Natural killer cell treated with Interleukin-12 subunit alpha and Interleukin-12 subunit beta and Interleukin-15 and Interleukin-18, amount 100 ng/mL, for 72 hours (primary cell): ENCODE data around the gene AK4. TPM values are rescaled to one million over a fixed set of nuclear protein-coding genes. Genes with fewer than 3 reads are reported as not detected.

Experiments used
- ATAC-seq, 2 donors: fragments of 150-1000 bp; cut with Tn5 transposase in 1 of 2; sonication (Bioruptor Pico), chemical (Tn5 transposase) in 1 of 2; 2 replicates each; pipeline ENCODE4 v1.10.0; 2021
- DNase-seq: peaks from one replicate; pipeline ENCODE4 v3.0.0; 2022; ENCODE audit warnings: low spot score
- H3K27ac Mint-ChIP-seq, 2 donors: 1 replicate in 1 of 2; 2 replicates in 1 of 2; pipeline ENCODE4 v1.8.0; 2022; ENCODE audit warnings: mixed read lengths in 2 of 2, mild to moderate bottlenecking in 1 of 2, moderate library complexity in 1 of 2
- H3K27me3 Mint-ChIP-seq, 2 donors: 1 replicate in 1 of 2; 2 replicates in 1 of 2; pipeline ENCODE4 v1.8.0; 2022; ENCODE audit warnings: mixed read lengths in 2 of 2
- H3K36me3 Mint-ChIP-seq: one replicate; pipeline ENCODE4 v1.8.0; 2022; ENCODE audit warnings: mixed read lengths
- H3K4me1 Mint-ChIP-seq, 2 donors: 1 replicate in 1 of 2; 2 replicates in 1 of 2; pipeline ENCODE4 v1.8.0; 2022; ENCODE audit warnings: low read depth in 2 of 2, mixed read lengths in 2 of 2, mild to moderate bottlenecking in 1 of 2
- H3K4me3 Mint-ChIP-seq: one replicate; pipeline ENCODE4 v1.8.0; 2022; ENCODE audit warnings: mixed read lengths
- H3K9me3 Mint-ChIP-seq: 2 replicates; pipeline ENCODE4 v1.8.0; 2022; ENCODE audit warnings: mixed read lengths
- total RNA-seq, 2 donors: library from RNA; stranded (reverse); gene quantifications; one replicate each; pipeline ENCODE4 v1.2.3, GENCODE V29; 2022

Gene AK4
- total RNA-seq, 2 donors from 2014 or later = 24.4 to 87.9 TPM

DNA sequence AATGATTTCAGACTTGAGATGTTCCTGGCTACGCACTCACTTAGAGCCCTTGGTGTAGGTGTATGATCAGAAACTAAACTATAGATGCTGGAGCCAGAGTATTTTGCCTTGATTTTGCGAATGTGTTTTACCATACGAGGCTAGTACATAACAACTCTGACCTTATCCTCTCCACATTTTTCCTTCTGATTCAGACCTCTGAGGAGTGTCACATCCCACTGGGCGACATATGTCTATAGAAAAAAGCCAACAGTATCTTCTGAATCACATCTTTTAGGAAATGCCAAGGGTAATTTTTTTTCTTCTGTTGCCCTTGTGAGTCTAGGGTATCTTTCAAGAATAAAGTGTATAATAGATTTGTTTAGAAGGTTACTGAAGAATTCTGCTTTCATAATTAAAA is 49.6 kb downstream of the AK4 start:
- Mint-ChIP-seq H3K27me3 (peaks cover 16 to 18% of the 10 kb centered on the region in 2 donors), H3K36me3 (no peaks in the 10 kb centered on the region), H3K4me1 (peaks cover 0 to 4% of the 10 kb centered on the region in 2 donors), H3K9me3 (no peaks in the 10 kb centered on the region), H3K4me3 (no peak overlapping the region), H3K27ac (no peak overlapping the region)
- ATAC-seq = no peak
- DNase-seq = no peak

DNA sequence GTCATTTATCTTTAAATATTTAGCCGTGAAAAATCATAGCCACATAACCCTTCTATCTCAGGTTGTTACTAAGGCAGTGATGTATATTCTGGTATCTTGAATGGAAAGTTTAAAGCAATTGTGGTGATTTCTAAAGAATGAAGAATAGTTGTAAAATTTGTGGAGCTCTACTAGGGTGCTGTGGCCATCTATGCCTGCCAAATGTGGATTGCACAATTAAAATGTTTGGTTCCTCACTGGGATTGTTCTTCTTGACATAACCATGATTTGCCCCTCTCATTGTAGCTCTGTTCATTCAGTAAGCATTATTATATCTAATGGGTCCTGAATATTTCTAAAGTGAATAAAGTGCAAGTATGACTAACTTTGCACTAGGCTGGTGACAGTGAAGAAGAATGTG is 50.1 kb downstream of the AK4 start:
- Mint-ChIP-seq H3K36me3 (no peaks in the 10 kb centered on the region), H3K27ac (no peak overlapping the region), H3K4me3 (no peak overlapping the region), H3K4me1 (peaks cover 0 to 4% of the 10 kb centered on the region in 2 donors), H3K27me3 (peaks cover 16 to 18% of the 10 kb centered on the region in 2 donors), H3K9me3 (no peaks in the 10 kb centered on the region)
- ATAC-seq = no peak
- DNase-seq = no peak

DNA sequence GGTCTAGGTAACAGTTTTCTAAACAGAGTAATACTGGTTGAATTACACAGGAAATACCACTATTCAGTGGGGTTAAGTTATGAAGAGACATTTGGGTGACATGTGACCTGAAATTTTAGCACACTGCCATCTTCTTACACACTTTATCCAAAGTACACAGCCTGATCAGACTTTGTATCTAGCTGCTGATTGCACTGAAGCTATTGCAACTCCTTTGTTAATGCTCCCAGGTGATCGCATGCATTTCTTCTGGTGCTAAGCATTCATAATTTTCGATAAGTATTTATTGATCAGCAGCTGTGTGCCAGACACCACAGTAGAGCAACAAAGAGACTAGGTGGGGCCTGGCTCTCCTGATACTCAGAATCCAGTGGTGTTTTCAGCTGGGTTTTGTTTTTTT is 52.4 kb downstream of the AK4 start:
- Mint-ChIP-seq H3K9me3 (no peaks in the 10 kb centered on the region), H3K4me3 (no peak overlapping the region), H3K36me3 (no peaks in the 10 kb centered on the region), H3K27me3 (peaks cover 17 to 20% of the 10 kb centered on the region in 2 donors), H3K4me1 (peaks cover 0 to 4% of the 10 kb centered on the region in 2 donors), H3K27ac (no peak overlapping the region)
- ATAC-seq (no peak), DNase-seq (no peak)

DNA sequence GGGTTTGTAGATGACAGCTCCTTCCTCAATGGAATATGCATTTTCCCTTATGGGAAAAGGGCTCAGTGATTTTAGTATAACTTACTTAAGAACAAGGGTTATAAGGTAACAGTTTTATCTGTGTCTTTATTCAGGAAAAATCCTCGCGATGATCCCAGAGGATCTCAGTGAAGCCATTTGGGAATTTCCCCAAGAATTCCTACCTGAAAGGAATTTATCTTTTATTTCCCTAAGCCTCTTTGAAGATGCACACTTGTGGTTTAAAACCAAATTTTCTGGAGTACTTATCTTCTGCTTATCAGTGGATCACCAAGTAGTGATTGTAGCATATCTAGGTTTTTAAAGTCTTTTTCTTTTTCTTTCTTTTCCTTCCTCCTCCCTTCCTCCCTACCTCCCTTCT is 58.8 kb downstream of the AK4 start:
- Mint-ChIP-seq H3K27ac (no peak overlapping the region), H3K4me3 (no peak overlapping the region), H3K27me3 (peaks cover 7 to 15% of the 10 kb centered on the region in 2 donors), H3K9me3 (no peaks in the 10 kb centered on the region), H3K36me3 (no peaks in the 10 kb centered on the region), H3K4me1 (peaks cover 7 to 10% of the 10 kb centered on the region in 2 donors)
- ATAC-seq (no peak), DNase-seq (no peak)

DNA sequence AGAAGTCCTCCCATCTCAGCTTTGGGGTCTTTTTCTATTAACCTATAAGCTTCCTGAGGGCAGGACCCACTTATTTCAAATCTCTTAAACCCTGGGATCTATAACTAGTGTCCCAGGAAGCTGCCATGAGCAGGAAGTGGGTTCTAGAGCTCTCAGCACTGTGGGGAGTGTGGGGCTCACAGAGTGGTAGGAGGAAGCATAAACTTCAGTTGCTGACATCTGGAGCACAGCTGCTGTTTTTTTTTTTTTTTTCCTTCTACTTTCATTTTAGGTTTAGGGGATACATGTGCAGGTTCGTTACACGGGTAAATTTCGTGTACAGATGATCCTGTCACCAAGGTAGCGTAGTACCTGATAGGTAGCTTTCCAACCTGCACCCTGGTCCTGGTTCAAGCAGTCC is 59.3 kb downstream of the AK4 start:
- no peaks in the 10 kb centered on the region for H3K36me3 Mint-ChIP-seq
- H3K27me3 Mint-ChIP-seq = peaks cover 7 to 14% of the 10 kb centered on the region in 2 donors
- H3K27ac Mint-ChIP-seq = no peak overlapping the region
- ATAC-seq (no peak), DNase-seq (no peak)
- H3K9me3 Mint-ChIP-seq = no peaks in the 10 kb centered on the region
- peaks cover 7 to 10% of the 10 kb centered on the region in 2 donors for H3K4me1 Mint-ChIP-seq
- no peak overlapping the region for H3K4me3 Mint-ChIP-seq

DNA sequence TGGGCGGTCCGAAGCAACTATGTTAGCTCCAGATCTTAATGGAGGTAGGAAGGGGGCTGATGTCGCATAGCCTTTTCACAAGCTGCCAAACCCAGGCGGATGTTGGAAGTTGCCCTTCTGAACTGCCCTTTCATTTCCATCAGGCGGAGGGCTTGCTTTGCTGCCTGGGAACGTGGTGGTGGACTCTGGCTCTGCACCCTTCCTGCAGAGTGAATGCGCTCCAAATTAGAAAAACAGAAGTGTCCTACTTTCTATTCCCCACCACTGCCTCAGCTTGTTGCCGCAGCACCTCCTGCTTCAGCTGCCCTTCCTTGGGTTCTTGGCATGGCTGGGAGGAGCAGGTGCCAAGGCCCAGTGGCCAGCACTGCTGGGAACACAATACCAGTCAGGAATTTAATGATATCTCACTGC is 60.6 kb downstream of the AK4 start:
- peaks cover 7 to 10% of the 10 kb centered on the region in 2 donors for H3K4me1 Mint-ChIP-seq
- no peak overlapping the region for H3K27ac Mint-ChIP-seq
- H3K27me3 Mint-ChIP-seq = peaks cover 7 to 14% of the 10 kb centered on the region in 2 donors
- DNase-seq (no peak), ATAC-seq (no peak)
- H3K4me3 Mint-ChIP-seq = no peak overlapping the region
- no peaks in the 10 kb centered on the region for H3K9me3 Mint-ChIP-seq
- no peaks in the 10 kb centered on the region for H3K36me3 Mint-ChIP-seq

DNA sequence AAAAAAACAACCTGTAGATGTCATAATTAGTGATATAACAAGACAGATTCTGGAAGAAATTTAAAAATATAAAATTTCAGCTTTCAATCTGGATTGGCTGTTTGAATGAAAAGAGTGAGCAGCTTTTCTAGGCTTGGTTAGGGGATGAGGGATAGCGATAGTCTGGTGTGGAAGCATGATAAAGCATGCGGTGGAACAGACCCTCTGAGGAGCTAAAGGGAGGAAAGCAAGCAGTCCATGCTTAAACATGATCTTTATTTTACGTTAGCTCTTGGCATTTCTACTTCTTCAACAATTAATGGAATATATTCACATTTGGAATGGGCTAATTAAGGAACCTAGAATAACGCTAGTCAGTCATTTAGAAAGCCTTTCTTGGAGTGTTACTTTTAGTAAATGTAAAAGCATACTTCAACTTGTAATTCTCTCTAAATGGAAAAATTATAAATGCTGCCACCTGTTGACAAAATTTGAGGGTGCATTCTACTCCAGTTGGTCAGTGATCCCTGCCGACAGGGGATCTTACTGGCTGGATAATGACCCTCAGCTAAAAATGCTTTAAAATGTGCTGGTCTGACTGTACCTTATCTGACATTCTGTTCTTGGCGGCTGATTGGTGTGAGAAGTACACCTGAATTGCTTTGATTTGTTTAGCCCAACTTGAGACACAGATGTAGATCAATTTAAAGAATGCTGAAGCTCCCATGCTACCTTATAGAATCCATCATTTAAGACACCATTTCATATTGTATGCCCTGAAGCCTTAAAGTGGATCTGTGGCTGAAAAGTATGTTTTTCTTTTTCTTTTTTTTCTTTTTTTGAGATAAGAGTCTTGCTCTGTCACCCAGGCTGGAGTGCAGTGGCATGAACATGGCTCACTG is 61.2 kb downstream of the AK4 start:
- no peak overlapping the region for H3K27ac Mint-ChIP-seq
- no peaks in the 10 kb centered on the region for H3K9me3 Mint-ChIP-seq
- DNase-seq (no peak), ATAC-seq (no peak)
- H3K27me3 Mint-ChIP-seq = peaks cover 7 to 14% of the 10 kb centered on the region in 2 donors
- no peak overlapping the region for H3K4me3 Mint-ChIP-seq
- no peaks in the 10 kb centered on the region for H3K36me3 Mint-ChIP-seq
- H3K4me1 Mint-ChIP-seq = peaks cover 7 to 10% of the 10 kb centered on the region in 2 donors

DNA sequence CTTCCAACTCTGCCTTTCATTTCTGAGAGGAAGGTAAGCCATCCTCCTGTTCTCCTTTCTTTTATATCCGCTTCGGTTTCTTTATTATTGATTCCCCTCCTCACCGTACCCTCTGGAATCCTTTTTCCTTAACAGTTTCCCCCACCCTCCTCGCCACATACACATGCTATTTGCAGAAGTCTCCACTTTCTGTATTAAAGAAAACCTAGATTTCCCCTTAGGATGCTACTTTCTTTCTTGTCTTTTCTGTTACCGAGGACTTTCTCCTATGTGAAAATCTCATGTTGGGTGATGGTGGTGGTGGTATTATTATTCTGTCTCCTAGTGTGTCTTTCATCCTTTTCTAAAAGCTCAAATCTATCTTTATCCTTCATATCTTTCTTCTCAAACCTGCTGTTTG is 62.3 kb downstream of the AK4 start:
- Mint-ChIP-seq H3K4me1 (peaks cover 7 to 10% of the 10 kb centered on the region in 2 donors), H3K36me3 (no peaks in the 10 kb centered on the region), H3K9me3 (no peaks in the 10 kb centered on the region), H3K27me3 (peaks cover 6 to 12% of the 10 kb centered on the region in 2 donors), H3K4me3 (no peak overlapping the region), H3K27ac (no peak overlapping the region)
- no peak for DNase-seq
- no peak for ATAC-seq

DNA sequence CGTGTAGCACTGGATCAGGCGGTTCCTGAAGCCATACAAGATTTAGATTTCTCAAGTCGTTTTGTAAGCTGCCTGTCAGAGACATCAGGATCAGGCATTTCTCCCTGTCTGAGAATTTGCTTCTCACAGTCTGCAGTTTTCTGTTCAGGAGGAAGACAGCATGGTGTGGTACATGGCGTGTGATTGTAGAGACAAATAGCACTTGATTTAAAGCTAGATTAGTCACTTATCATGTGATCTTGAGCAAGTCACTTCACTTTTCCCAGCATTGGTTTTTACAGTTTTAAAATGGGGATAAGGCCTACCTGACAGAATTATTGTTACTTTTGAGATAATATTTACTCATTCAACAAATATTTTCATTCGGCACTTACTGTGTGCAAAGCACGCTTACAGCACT is 63.3 kb downstream of the AK4 start:
- Mint-ChIP-seq H3K4me1 (peaks cover 12 to 15% of the 10 kb centered on the region in 2 donors), H3K27ac (no peak overlapping the region), H3K27me3 (peaks cover 3 to 5% of the 10 kb centered on the region in 2 donors), H3K36me3 (no peaks in the 10 kb centered on the region), H3K4me3 (no peak overlapping the region), H3K9me3 (no peaks in the 10 kb centered on the region)
- ATAC-seq = no peak
- DNase-seq = no peak

DNA sequence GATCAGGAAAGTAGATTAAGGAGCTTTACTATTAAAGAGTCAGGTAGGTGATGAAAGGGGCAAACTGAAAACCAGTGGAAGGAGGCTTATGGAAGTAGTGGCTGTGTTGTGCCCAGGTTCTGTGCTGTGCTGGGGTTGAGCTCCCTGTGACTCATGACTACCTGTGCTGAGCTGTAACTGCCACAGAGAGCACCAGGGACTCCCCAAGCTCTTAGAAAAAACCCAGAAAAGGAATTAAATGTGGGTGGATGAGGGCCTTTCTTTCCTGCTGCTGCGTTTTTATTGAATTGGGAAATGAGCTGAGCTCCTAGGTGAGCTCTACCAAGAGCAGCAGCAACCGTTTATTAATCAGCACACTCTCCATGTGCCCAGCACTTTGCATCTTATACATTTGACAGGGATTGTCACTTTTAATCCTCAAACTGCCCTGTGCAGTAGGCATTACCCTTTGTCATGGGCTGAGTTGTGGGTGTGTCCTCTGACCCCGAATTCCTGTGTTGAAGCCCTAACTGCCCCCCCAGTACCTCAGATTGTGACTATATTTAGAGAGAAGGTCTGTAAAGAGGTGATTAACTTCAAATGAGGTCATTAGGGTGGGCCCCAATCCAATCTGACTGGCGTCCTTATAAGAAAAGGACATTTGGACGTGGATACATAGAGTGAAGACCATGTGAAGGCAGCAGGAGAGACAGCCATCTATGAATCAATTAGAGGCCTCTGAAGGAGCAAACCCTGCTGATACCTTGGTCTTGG is 65.4 kb downstream of the AK4 start:
- Mint-ChIP-seq H3K9me3 (no peaks in the 10 kb centered on the region), H3K4me1 (peaks cover 4 to 5% of the 10 kb centered on the region in 2 donors), H3K4me3 (no peak overlapping the region), H3K27me3 (peaks cover 0 to 3% of the 10 kb centered on the region in 2 donors), H3K36me3 (no peaks in the 10 kb centered on the region), H3K27ac (no peak overlapping the region)
- DNase-seq (no peak), ATAC-seq (no peak)

DNA sequence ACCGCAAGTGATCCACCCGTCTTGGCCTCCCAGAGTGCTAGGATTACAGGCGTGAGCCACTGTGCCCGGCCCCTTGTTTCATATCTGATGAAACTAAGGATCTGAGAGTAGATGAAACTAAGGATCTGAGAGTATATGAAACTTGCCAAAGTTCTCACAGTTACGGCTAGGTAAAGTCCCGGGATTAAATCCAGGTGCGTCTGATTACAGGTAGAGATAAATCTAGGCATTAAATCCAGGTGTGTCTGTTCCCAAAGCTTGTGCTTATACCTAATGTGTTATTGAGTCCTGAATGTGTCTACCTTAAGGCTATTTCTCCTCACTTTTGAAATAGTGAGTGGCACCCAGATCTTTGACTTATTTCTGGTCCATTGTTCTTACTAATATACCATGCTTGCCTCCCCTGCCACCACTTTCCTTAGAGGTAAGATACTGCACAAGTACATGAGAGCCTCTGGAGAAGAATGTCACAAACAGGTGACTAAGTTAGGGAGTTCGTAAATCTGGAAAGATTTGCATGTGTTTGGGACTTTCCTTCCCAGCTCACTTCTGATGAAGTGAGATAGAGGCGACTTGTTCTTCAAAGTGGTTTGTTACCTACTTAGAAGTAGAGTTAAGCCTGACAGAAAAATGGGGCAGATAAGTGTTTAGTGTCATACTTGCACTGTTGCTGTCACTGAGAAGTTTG is 66.5 kb downstream of the AK4 start:
- no peaks in the 10 kb centered on the region for H3K9me3 Mint-ChIP-seq
- H3K27me3 Mint-ChIP-seq = peaks cover 0 to 3% of the 10 kb centered on the region in 2 donors
- DNase-seq = no peak
- no peaks in the 10 kb centered on the region for H3K36me3 Mint-ChIP-seq
- H3K27ac Mint-ChIP-seq = no peak overlapping the region
- peaks cover 4 to 5% of the 10 kb centered on the region in 2 donors for H3K4me1 Mint-ChIP-seq
- H3K4me3 Mint-ChIP-seq = no peak overlapping the region
- ATAC-seq = no peak

DNA sequence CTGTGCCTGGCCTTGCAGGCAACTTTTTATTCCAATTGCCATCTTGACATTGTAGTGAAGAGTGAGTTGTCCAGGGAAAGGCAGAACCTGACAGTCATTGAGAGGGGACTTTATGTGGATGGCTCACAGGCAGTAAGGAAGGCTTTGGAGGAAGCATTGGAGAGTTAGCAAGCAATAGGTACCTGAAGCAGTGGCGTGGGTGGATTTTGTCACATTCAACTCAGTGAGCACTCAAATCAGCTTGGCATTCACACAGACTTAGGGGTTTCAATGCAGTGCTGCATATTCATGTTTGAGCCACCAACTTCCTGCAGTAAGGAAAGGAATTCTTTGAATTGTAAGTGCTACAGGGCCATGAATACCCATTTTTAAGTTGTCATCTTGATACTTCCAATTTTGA is 69.0 kb downstream of the AK4 start:
- Mint-ChIP-seq H3K4me1 (peaks cover 4 to 5% of the 10 kb centered on the region in 2 donors), H3K27ac (no peak overlapping the region), H3K27me3 (peaks cover 5 to 6% of the 10 kb centered on the region in 2 donors), H3K36me3 (no peaks in the 10 kb centered on the region), H3K4me3 (no peak overlapping the region), H3K9me3 (no peaks in the 10 kb centered on the region)
- no peak for ATAC-seq
- no peak for DNase-seq

DNA sequence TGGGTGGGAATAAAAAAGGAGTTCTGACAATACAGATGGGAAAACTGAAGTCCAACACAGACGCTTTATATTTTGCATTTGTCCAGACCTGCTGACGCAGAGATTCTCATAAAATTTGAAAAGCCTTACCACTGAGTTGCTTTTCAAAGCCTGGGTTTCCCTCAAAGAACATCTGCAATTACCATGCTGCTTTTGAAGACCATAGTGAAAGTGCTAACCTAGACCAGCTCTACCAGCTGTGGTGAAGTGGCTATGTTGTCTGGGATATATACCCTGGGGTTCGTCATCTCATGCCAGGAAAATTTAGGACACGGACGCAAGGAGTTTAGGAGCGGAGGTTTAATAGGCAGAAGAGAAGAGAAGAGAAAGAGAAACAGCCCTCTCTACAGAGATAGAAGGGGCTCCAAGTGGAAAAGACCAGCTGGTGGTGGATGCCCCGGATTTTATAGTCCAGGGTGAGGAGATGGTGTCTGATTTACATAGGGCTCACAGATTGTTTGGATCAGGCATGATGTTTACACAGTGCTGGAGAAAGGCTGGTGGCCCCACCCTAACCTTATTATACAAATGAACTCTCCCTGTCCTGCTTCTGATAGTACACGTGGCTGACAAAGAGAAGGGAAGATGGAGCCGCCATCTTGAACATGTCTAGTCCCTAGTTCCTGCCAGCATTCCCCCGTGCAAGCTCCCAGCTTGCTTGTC is 73.8 kb downstream of the AK4 start:
- Mint-ChIP-seq H3K4me3 (no peak overlapping the region), H3K36me3 (no peaks in the 10 kb centered on the region), H3K9me3 (no peaks in the 10 kb centered on the region), H3K4me1 (no peaks in the 10 kb centered on the region), H3K27me3 (peaks cover 12 to 16% of the 10 kb centered on the region in 2 donors), H3K27ac (no peak overlapping the region)
- DNase-seq (no peak), ATAC-seq (no peak)
